ENCODE measurements around the gene TCF12.

- TF ChIP-seq CTCF (IDR thresholded peaks at IDR 0.05) (no peak), POLR2A (IDR thresholded peaks at IDR 0.05) (no peak)
Observed at GRCh38 chr15:57100136-57100539, 181.7 kb downstream of the TCF12 start.
